Vagina (tissue), 2 donors: ENCODE results near the gene FAM78A.

Source experiments
- CTCF ChIP-seq, 3 experiments: fragments of 450-650 bp in 2 of 3; fragments of 200-600 bp in 1 of 3; sonication (generic) in 1 of 3; IDR thresholded peaks; one replicate each; pipeline ENCODE4 v1.5.1; 2017 to 2019; ENCODE audit warnings: antibody characterized with exemption in 3 of 3, mild to moderate bottlenecking in 2 of 3, moderate library complexity in 2 of 3
- POLR2A ChIP-seq, 2 donors: fragments of 450-650 bp; IDR thresholded peaks; one replicate each; pipeline ENCODE4 v1.6.1; 2017; ENCODE audit warnings: antibody characterized with exemption in 2 of 2, mild to moderate bottlenecking in 2 of 2, moderate library complexity in 2 of 2

GRCh38 chr9:131253891-131254491, 22.3 kb downstream of the FAM78A start:
- no peak for TF ChIP-seq CTCF (IDR thresholded peaks at IDR 0.05)
- no peak for TF ChIP-seq POLR2A (IDR thresholded peaks at IDR 0.05)
